GM19395 (cell line): ENCODE results near the gene ABLIM2.

ENCODE experiments used
- ATAC-seq: cut with Tn5 transposase; IDR thresholded peaks from one replicate; pipeline ENCODE4 v1.9.1; 2021; ENCODE audit warnings: mild to moderate bottlenecking, moderate library complexity; ENCODE audit not compliant: unreplicated experiment

The ABLIM2 gene

GRCh38 chr4:7968262-7968896, 190.2 kb downstream of the ABLIM2 start:
- no peak for ATAC-seq

DNA sequence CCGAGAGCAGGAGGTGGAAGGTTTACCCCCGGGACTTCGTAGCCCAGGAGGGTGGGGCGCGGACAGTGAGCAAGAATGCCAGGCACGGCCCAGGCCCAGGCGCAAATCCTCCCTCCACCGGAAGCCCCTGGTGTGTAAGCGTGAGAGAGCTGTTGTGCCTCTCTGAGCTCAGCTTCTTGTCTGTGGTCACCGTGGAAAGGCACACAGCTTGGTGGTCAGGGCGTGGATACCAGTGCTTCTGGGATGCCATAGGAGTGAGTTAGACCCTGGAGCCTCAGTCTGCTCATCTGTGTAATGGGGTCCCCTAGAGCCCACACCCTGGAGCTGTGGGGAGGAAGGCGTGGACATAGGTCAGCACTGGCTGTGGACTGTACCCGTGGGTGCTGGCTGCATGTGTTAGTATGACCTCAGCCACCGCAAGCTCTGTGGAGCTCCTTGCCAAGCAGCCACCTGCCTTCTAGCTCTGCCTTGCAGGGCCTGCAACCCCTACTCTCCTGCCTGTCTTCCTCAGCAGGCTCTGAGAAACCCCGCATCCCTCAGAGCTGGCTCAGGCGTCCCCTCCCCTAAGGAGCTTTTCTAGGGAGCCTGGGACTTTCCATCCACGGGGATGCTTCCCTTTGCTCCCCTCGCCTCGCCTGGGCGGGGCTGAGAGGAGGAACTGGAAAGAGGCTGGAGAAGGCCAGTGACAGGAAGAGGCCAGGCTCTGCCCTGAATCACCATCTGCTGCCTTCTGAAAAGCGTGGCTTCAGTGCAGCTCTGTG, 190.9 kb downstream of the ABLIM2 start:
- no peak for ATAC-seq

DNA sequence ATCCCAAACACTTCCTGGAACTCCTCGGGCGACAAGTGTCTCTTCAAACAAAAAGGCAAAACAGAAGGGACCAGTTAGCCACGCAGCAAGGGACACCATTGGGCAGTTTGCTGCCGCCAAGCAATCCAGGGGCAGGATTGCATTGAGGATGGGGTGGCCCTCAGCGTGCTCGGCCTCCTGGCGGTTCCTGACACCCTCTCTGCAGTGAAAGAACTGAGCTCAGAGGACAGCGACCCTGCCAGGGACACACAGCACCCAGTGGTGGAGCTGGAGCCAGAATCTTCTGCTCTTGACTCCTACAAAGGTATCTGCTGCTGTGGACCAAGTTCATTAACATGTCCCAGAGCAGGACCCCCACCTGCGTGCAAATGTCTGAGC, 191.6 kb downstream of the ABLIM2 start:
- ATAC-seq, result no peak

GRCh38 chr4:7966281-7967062, 192.1 kb downstream of the ABLIM2 start:
- ATAC-seq, result no peak

- no peak for ATAC-seq
These were observed 193.5 kb downstream of the ABLIM2 start for GRCh38 chr4:7964890-7965662.

DNA sequence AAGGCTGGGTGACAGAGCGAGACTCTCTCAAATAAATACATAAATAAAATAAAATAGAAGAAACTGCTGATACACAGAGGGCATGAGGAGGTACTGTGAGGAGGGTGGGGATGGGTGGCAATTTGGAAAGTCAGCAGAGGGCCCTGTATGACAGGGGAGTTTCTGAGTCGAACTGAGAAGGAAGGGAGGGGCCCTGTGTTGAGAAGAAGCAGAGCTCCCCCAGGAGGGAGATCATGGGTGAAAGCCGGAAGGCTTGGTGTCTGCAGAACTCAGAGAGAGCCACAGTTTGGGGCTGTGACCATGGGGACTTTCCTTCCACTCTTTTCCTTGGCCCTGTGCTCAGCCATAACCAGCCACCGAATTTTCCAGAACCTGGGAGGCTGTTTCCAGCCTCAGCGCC, 194.2 kb downstream of the ABLIM2 start:
- ATAC-seq, result no peak

GRCh38 chr4:7963691-7964090, 194.9 kb downstream of the ABLIM2 start:
- ATAC-seq, result no peak

DNA sequence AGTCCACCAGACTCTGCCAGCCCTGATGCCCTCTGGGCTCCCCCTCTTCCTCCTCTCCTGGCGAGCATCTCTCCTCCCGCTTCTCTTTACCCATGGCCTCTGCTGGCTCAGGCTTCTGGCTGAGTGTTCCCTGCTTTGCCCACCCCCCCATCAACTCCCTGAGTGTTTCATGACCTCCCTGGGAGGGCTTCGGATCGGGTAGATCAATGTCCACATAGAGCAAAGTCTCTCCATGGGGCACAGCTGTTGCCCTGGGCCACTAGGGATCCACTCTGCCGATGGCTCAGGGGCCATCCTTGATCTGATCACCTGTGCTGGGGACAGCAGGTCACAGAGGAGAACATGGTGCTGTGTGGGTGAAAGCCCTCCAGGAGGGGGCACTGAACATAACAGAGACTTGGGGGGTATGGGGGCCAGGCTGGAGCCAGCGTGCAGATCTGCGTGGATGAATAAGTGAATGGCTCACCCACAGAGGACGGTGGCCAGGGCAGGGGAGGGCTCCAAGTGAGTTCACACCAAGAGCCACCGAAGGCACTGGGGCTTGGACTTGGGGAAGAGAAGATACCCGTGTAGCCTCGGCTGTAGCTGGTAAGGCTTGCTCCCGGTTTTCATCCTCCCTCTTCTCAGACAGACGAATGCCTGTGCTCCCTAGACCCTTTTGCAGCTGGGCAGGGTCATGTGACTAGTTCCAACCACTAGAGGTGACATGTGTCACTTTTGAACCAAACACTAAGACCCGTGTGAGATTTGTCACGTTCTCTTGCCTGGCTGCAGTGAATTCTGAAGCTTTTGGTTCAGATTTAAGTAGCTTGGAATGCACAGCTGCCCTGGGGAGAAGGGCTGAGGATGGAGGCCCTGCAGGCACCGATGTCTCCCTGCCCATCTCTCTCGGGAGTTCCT, 195.8 kb downstream of the ABLIM2 start:
- no peak for ATAC-seq

GRCh38 chr4:7960790-7961655, 197.6 kb downstream of the ABLIM2 start:
- peak; percentile 70 for ATAC-seq

DNA sequence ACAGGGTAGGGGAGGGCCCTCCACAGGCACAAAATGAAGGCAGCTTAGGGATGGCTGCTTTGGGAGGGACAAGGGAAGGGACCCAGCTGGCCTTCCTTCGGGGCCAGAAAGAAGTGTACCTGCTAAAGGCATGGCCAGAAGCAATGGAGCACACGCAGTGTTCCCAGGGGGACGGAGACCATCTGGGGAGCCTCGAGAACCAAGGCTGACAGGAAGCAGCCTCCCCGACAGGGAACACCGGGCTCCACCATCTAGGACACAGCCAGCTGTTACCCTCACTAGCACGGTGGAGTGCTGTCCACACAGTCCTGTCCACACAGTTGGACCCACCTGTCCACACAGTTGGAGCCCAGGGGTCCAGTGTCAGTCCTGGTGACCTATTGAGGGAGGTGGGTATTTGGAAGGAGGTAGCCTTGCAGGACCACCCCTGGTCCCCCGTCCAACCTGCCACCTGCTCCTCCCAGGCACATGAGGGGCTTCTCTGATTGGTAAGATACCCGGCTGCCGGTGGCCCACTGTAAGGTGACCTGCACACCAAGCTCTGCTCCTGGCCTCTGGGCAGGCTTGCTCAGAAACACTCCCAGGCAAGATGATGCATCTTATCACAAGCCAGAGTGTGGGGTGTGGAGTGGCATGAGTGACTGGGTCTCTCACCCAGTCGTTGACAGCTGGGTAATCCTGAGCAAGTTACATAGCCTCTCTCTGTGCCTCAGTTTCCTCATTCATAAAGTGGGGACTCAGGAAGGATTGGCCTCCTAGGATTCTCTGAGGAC, 198.4 kb downstream of the ABLIM2 start:
- ATAC-seq, result no peak

DNA sequence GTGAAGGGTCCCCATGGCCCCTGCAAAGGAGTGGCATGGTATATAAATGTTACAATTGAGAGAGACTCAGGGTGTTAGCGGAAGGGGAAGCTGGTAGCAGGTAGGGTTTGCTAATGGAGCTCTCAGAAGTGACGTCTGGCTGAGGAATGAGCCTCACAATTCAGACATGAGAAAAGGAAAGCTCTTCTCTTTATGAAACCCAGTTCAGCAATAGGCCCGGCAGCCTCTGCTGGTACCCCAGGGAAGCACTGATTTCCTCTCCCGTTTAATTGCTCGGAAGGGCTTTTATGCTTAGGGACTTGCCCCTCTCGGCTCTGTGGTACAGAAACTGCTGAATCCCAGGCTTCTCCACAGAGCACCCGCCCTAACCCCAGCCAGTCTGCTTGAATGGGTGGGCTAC, 199.5 kb downstream of the ABLIM2 start:
- ATAC-seq, result no peak

DNA sequence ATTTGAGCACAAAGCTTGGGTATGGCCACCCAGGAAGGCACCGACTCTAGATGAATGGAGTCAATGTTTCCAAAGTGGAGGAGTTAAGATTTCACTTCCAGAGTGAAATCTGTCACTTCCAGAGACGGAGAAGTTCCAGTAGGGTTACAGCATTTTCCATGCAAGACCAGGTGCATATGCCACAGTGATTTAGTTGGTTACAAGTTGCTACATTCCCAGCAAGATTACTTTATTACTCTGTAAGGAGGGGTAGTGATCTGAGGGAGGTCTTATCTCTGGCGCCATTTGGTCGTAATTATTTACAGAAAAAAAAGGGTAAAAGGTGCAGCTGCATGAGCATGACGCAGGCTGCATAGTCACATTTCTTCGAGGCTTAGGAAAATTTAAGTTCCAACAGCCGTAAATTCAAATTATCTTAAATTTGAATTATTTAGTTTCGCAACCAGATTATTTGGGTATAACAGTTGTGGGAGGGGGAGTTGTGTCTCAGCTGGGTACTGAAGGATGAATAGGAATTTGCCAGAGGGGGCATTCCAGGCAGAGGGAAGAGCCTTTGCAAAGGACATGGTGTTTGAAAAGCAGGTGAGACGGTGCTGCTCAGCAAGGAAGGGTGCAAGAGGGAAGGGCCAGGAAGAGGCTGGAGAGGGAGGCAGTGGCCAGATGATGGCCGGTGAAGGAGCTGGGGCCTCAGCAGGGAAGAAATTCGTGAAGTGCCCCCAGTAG, 201.5 kb downstream of the ABLIM2 start:
- ATAC-seq, result no peak

GRCh38 chr4:7956270-7956808, 202.3 kb downstream of the ABLIM2 start:
- ATAC-seq, result no peak

GRCh38 chr4:7955393-7955792, 203.2 kb downstream of the ABLIM2 start:
- no peak for ATAC-seq

GRCh38 chr4:7952615-7953014, 206.0 kb downstream of the ABLIM2 start:
- ATAC-seq, result no peak

GRCh38 chr4:7950301-7951092, 208.1 kb downstream of the ABLIM2 start:
- no peak for ATAC-seq

GRCh38 chr4:7949759-7950158, 208.9 kb downstream of the ABLIM2 start:
- ATAC-seq, result no peak
